H1 (cell line): ENCODE results near the gene ARSI. TPM values are rescaled to one million over a fixed set of nuclear protein-coding genes. Genes with fewer than 3 reads are reported as not detected.

Source experiments
- CTCF ChIA-PET: fragments of 300-600 bp; sonication (Branson Sonifier 250); formaldehyde crosslinking; loops from one replicate; lab custom pipeline; 2021; ENCODE audit not compliant: partially characterized antibody; lab: Charles Lee
- POLR2A ChIA-PET: fragments of 300-600 bp; sonication (Branson Sonifier 250); formaldehyde crosslinking; loops from one replicate; lab custom pipeline; 2021; ENCODE audit warnings: inconsistent platforms; ENCODE audit not compliant: partially characterized antibody; lab: Charles Lee
- DNase-seq, 2 experiments: peaks; one replicate each; pipeline versions ENCODE4 v3.0.0 to v3.0.0-alpha.2; 2010 to 2022; ENCODE audit warnings: low spot score in 2 of 2, low read depth in 1 of 2, mixed read lengths in 1 of 2
- FAIRE-seq: peaks from 2 replicates; lab custom pipeline; 2011; peaks lifted over from hg19 to GRCh38; lab: Jason Lieb, UNC
- H2AFZ ChIP-seq: 2 replicates; pipeline ENCODE4 v1.8.1; 2012; ENCODE audit warnings: low read length, inconsistent platforms
- H2AK5ac ChIP-seq: 2 replicates; pipeline ENCODE4 v1.6.1; 2013; ENCODE audit warnings: low read depth, low read length
- H2BK120ac ChIP-seq: replicated peaks from 2 replicates; pipeline ENCODE3; 2013; ENCODE audit warnings: low read depth, low read length, inconsistent platforms
- H2BK12ac ChIP-seq: 2 replicates; pipeline ENCODE4 v1.6.1; 2013; ENCODE audit warnings: low read depth, low read length
- H2BK15ac ChIP-seq: 2 replicates; pipeline ENCODE4 v1.6.1; 2013; ENCODE audit warnings: low read length
- H2BK20ac ChIP-seq: 2 replicates; pipeline ENCODE4 v1.6.1; 2013; ENCODE audit warnings: low read length
- H2BK5ac ChIP-seq: 2 replicates; pipeline ENCODE4 v1.6.1; 2013; ENCODE audit warnings: low read depth, low read length
- H3K14ac ChIP-seq: 2 replicates; pipeline ENCODE4 v1.6.1; 2013; ENCODE audit warnings: inconsistent platforms; ENCODE audit not compliant: insufficient read length
- H3K18ac ChIP-seq: 2 replicates; pipeline ENCODE4 v1.6.1; 2013; ENCODE audit warnings: low read length; ENCODE audit errors: extremely low read depth
- H3K23ac ChIP-seq: 2 replicates; pipeline ENCODE4 v1.6.1; 2013; ENCODE audit warnings: inconsistent platforms; ENCODE audit not compliant: insufficient read length
- H3K23me2 ChIP-seq: 2 replicates; pipeline ENCODE4 v1.6.1; 2013; ENCODE audit warnings: low read depth, low read length
- H3K27ac ChIP-seq: 2 replicates; pipeline ENCODE4 v1.6.1; 2011; ENCODE audit warnings: low read depth, low read length, inconsistent platforms
- H3K27me3 ChIP-seq, 4 experiments: replicated peaks in 1 of 4; 1 replicate in 1 of 4; 2 replicates in 3 of 4; pipeline versions ENCODE4 v1.6.1 to v1.8.1; 2011 to 2013; ENCODE audit warnings: low read length in 3 of 4, mild to moderate bottlenecking in 3 of 4, inconsistent platforms in 2 of 4, mixed read lengths in 2 of 4, moderate library complexity in 1 of 4; ENCODE audit not compliant: control insufficient read depth in 3 of 4, insufficient read depth in 3 of 4; ENCODE audit errors: extremely low read depth in 1 of 4
- H3K36me3 ChIP-seq, 4 experiments: 2 replicates each; pipeline versions ENCODE4 v1.6.1 to v1.8.1; 2011 to 2013; ENCODE audit warnings: mild to moderate bottlenecking in 4 of 4, low read length in 3 of 4, moderate library complexity in 2 of 4, control low read depth in 1 of 4, inconsistent platforms in 1 of 4; ENCODE audit not compliant: insufficient read depth in 4 of 4, control insufficient read depth in 2 of 4
- H3K4ac ChIP-seq: replicated peaks from 2 replicates; pipeline ENCODE3; 2013; ENCODE audit warnings: low read length, low read depth, mixed read lengths, inconsistent platforms; ENCODE audit not compliant: insufficient read length
- H3K4me1 ChIP-seq, 4 experiments: replicated peaks in 1 of 4; 1 replicate in 1 of 4; 2 replicates in 3 of 4; pipeline versions ENCODE4 v1.6.1 to v1.8.1; 2011 to 2013; ENCODE audit warnings: low read length in 3 of 4, inconsistent platforms in 2 of 4, mixed read lengths in 1 of 4; ENCODE audit not compliant: insufficient read depth in 4 of 4, control insufficient read depth in 3 of 4
- H3K4me2 ChIP-seq, 2 experiments: 2 replicates each; pipeline versions ENCODE4 v1.6.1 to v1.8.1; 2011 to 2013; ENCODE audit warnings: low read depth in 2 of 2, low read length in 2 of 2, control low read depth in 1 of 2, inconsistent platforms in 1 of 2, mild to moderate bottlenecking in 1 of 2; ENCODE audit not compliant: insufficient read depth in 1 of 2
- H3K4me3 ChIP-seq, 4 experiments: fragments of 200-600, 300-600 bp in 1 of 4; sonication (generic), shearing (Covaris generic), sonication (Bioruptor Twin) in 1 of 4; 2 replicates each; pipeline versions ENCODE4 v1.5.1 to v1.8.1; 2011 to 2016; ENCODE audit warnings: low read length in 4 of 4, low read depth in 3 of 4, control low read depth in 2 of 4, inconsistent platforms in 2 of 4, mild to moderate bottlenecking in 2 of 4, mixed read lengths in 1 of 4, moderate library complexity in 1 of 4; ENCODE audit not compliant: insufficient read depth in 2 of 4; ENCODE audit errors: extremely low read depth in 1 of 4
- H3K56ac ChIP-seq: replicated peaks from 2 replicates; pipeline ENCODE3; 2013; ENCODE audit warnings: low read depth, mild to moderate bottlenecking, mixed read lengths, low read length, inconsistent platforms; ENCODE audit not compliant: insufficient read length
- H3K79me1 ChIP-seq: 2 replicates; pipeline ENCODE4 v1.6.1; 2013; ENCODE audit warnings: low read depth, low read length, control low read depth
- H3K79me2 ChIP-seq, 2 experiments: 2 replicates each; pipeline versions ENCODE4 v1.6.1 to v1.8.1; 2012 to 2013; ENCODE audit warnings: low read length in 2 of 2, mild to moderate bottlenecking in 2 of 2, inconsistent platforms in 1 of 2; ENCODE audit not compliant: insufficient read depth in 2 of 2, control insufficient read depth in 1 of 2
- H3K9ac ChIP-seq, 4 experiments: replicated peaks in 1 of 4; 1 replicate in 1 of 4; 2 replicates in 3 of 4; pipeline versions ENCODE4 v1.6.1 to v1.8.1; 2011 to 2013; ENCODE audit warnings: low read depth in 3 of 4, low read length in 3 of 4, control low read depth in 2 of 4, mild to moderate bottlenecking in 2 of 4, moderate library complexity in 2 of 4, inconsistent platforms in 1 of 4; ENCODE audit errors: extremely low read depth in 1 of 4
- H3K9me3 ChIP-seq, 2 experiments: 2 replicates each; pipeline versions ENCODE4 v1.6.1 to v1.8.1; 2012 to 2013; ENCODE audit warnings: mild to moderate bottlenecking in 2 of 2, moderate library complexity in 2 of 2, control low read depth in 1 of 2, inconsistent platforms in 1 of 2, low read depth in 1 of 2, low read length in 1 of 2, mixed read lengths in 1 of 2; ENCODE audit not compliant: insufficient read depth in 2 of 2
- H4K20me1 ChIP-seq, 2 experiments: replicated peaks in 1 of 2; 2 replicates each; pipeline versions ENCODE3 to v1.8.1; 2011 to 2013; ENCODE audit warnings: inconsistent platforms in 2 of 2, low read length in 2 of 2, mild to moderate bottlenecking in 1 of 2; ENCODE audit not compliant: insufficient read depth in 2 of 2, control insufficient read depth in 1 of 2
- H4K5ac ChIP-seq: 2 replicates; pipeline ENCODE4 v1.6.1; 2013; ENCODE audit warnings: low read length, low read depth, mixed read lengths, inconsistent platforms; ENCODE audit not compliant: insufficient read length
- H4K8ac ChIP-seq: 2 replicates; pipeline ENCODE4 v1.8.0; 2013; ENCODE audit warnings: mild to moderate bottlenecking, moderate library complexity, low read length, inconsistent platforms; ENCODE audit not compliant: insufficient read depth; ENCODE audit errors: extremely low read depth
- H4K91ac ChIP-seq: replicated peaks from 2 replicates; pipeline ENCODE3; 2013; ENCODE audit warnings: low read length, mixed read lengths, inconsistent platforms; ENCODE audit not compliant: insufficient read length
- CEBPB ChIP-seq: IDR thresholded peaks from 2 replicates; pipeline ENCODE4 v1.6.1; 2012; ENCODE audit warnings: low read depth, low read length
- SIRT6 ChIP-seq: IDR thresholded peaks from one replicate; pipeline ENCODE4 v1.7.1; 2012; ENCODE audit warnings: low read length, inconsistent platforms
- WGBS, 2 experiments: shearing (Covaris generic) in 1 of 2; methylation state at CpG; one replicate each; pipeline versions ENCODE4 v1.1.6 to v1.1.7; 2013 to 2015; ENCODE audit warnings: low lambda C conversion rate in 2 of 2, mixed read lengths in 2 of 2, inconsistent platforms in 1 of 2, low coverage in 1 of 2, missing lambda C conversion rate in 1 of 2; ENCODE audit not compliant: insufficient replicate concordance in 2 of 2, insufficient coverage in 1 of 2, insufficient read length in 1 of 2; ENCODE audit errors: extremely low coverage in 1 of 2, missing lambda C conversion rate in 1 of 2; 5-methylcytosine and 5-hydroxymethylcytosine counted together
- polyA plus RNA-seq, 7 experiments: library from polyadenylated mRNA; depleted of rRNA in 3 of 7; stranded (reverse) in 5 of 7; unstranded in 2 of 7; fragments of >200 nt in 5 of 7; fragments of 200-250 nt in 2 of 7; gene quantifications; 1 replicate in 5 of 7; 2 replicates in 1 of 7; 4 replicates in 1 of 7; pipeline versions ENCODE4 v1.2.1 to v1.2.3, GENCODE V29; 2011 to 2013; ENCODE audit warnings: missing spikeins in 2 of 7, mixed read lengths in 2 of 7
- total RNA-seq: library from RNA; stranded (reverse); fragmentation: NEBNext Ultra II Directional; extraction: Animal tissue kit (Norgen Biotek cat#: 25700); gene quantifications from 2 replicates; pipeline ENCODE4 v1.2.1, GENCODE V29; 2021

ARSI gene
- total and polyA plus RNA-seq, 2 of the 8 experiments (the other 6 are each of a cell fraction or from before 2014, with no cell fraction given), result 4.5 to 6.7 TPM

GRCh38 chr5:150315245-150315644 is 12.5 kb upstream of the ARSI start:
- H2BK5ac ChIP-seq, result no peak overlapping the region
- no peak overlapping the region for H2BK12ac ChIP-seq
- no peaks in the 10 kb centered on the region for H3K79me1 ChIP-seq
- no peaks in the 10 kb centered on the region for H3K27me3 ChIP-seq
- no peak overlapping the region for H3K4ac ChIP-seq
- H3K36me3 ChIP-seq, result no peaks in the 10 kb centered on the region
- no peak overlapping the region for H2AFZ ChIP-seq
- no peaks in the 10 kb centered on the region for H4K20me1 ChIP-seq
- no peak overlapping the region for H4K91ac ChIP-seq
- no peak for FAIRE-seq
- H3K14ac ChIP-seq, result no peak overlapping the region
- H3K27ac ChIP-seq, result no peak overlapping the region
- no peak overlapping the region for H3K4me2 ChIP-seq
- H3K18ac ChIP-seq, result no peak overlapping the region
- CTCF ChIA-PET, result interaction anchor here (1.1 to 3.5 kb wide), 3 partner anchors 12 to 35 kb away, joined by 3 to 15 read pairs (median 5); partner anchors contain the start of gene ARSI
- H3K9ac ChIP-seq, result no peak overlapping the region
- no peaks in the 10 kb centered on the region for H3K9me3 ChIP-seq
- POLR2A ChIA-PET, result no interaction called here
- no peak overlapping the region for H2BK15ac ChIP-seq
- no peak overlapping the region for H3K4me3 ChIP-seq
- no peak overlapping the region for H3K56ac ChIP-seq
- H3K23me2 ChIP-seq, result no peaks in the 10 kb centered on the region
- peaks cover 0 to 6% (median 1%) of the 10 kb centered on the region in 4 experiments; a peak in 4 of 7 replicates for H3K4me1 ChIP-seq
- TF ChIP-seq SIRT6 (no peak), CEBPB (0 out of 2 replicates have a peak, but pooled peaks have one; percentile 7)
- TF ChIP-seq, all 59 proteins: peak for 1
- 84% methylated on average over 4 of the region's 4 CpGs; no CpG with 5 or more reads in 1 of the 2 experiments for WGBS, 2 experiments
- Histone ChIP-seq H2BK120ac (no peak overlapping the region), H3K79me2 (no peaks in the 10 kb centered on the region), H2AK5ac (no peak overlapping the region), H4K5ac (no peak overlapping the region), H3K23ac (no peak overlapping the region), H4K8ac (no peak overlapping the region), H2BK20ac (no peak overlapping the region)
- DNase-seq, result no peak
